NCI-H2171 (cell line): ENCODE data around the gene PRKX.
"Not testable (repeated sequence)": the region's sequence is repeated elsewhere in the genome, so short reads cannot be mapped to it uniquely, and the experiment has no call there.

Source experiments
- DNase-seq: peaks from one replicate; lab custom pipeline; 2025; lab: John Stamatoyannopoulos, UW

PRKX gene

GRCh38 chrX:3711331-3711917, 2.0 kb downstream of the PRKX start:
- DNase-seq, result no peak

DNA sequence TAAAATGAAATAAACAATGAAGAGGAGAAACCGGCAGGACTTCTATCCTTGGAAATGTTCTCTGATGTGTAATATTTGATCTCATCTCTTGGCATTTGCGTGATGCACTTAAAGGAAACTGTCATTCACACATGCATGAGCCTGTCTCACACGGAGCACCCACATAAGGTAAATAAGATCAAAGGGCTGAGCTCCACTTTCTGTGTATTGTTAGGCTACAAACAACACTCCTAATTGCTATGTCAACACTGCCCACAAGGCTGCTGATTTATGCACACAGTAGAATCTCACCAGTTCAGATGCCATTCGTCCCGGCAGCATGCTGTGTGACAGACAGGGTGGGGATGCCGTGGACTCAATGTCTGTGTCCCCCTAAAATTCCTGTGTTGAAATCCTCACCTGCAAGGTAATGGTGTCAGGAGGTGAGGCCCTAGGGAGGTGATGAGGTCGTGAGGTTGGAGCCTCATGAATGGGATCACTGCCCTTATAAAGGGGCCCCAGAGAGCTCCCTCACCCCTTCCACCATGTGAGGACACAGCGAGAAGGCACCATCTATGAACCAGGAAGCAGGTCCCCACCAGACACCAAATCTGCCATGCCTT, 5.7 kb downstream of the PRKX start:
- DNase-seq, result not testable (repeated sequence)

GRCh38 chrX:3706481-3706880, 7.0 kb downstream of the PRKX start:
- no peak for DNase-seq

DNA sequence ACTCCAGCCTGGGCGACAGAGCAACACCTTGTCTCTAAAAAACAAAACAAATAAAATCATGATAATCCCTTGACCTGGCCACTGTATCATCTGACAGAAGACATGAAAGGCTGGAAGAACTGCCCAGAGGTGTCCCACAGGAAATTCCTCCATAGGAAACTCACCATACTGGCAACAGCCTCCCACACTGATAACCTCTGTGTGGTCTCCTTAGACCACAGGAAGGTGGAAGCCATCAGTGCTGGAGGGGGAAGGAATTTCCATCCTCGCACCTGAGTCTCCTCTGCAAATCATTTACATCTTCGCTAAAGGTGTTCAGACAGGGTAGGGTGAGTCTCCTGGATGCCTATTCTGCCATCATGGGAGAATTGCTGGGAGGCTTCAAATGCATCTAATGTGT, 10.2 kb downstream of the PRKX start:
- DNase-seq, result not testable (repeated sequence)

- not testable (repeated sequence) for DNase-seq
Measured at GRCh38 chrX:3702095-3702494, 11.4 kb downstream of the PRKX start.

- DNase-seq, result not testable (repeated sequence)
Measured at GRCh38 chrX:3701445-3701928, 12.0 kb downstream of the PRKX start.

DNA sequence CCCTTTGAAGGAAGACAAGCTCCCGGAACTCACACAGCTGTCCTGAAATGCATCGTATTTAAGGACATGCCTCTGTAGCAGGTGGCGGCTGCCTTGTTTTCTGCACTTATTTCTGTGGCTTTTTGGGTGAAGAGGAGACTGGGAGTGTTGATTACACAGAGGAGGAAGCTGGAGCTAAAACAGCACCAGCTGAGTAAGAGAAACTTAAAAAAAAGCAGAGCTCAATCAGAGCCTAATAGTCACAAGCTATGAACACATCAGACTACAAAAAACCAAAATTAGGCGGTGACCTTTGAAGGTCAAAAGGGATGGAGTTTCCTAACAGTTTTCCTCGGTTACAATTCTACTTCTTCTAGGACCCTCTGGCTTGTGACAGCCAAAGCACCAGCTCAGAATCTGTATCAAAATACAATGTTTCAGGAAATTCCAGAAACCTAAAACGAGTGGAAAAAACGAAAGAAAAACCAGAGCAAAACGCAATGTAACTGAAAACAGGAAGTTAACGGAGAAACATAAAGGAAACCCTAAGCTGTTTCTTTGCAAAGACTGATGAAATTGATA, 13.5 kb downstream of the PRKX start:
- DNase-seq, result no peak

DNA sequence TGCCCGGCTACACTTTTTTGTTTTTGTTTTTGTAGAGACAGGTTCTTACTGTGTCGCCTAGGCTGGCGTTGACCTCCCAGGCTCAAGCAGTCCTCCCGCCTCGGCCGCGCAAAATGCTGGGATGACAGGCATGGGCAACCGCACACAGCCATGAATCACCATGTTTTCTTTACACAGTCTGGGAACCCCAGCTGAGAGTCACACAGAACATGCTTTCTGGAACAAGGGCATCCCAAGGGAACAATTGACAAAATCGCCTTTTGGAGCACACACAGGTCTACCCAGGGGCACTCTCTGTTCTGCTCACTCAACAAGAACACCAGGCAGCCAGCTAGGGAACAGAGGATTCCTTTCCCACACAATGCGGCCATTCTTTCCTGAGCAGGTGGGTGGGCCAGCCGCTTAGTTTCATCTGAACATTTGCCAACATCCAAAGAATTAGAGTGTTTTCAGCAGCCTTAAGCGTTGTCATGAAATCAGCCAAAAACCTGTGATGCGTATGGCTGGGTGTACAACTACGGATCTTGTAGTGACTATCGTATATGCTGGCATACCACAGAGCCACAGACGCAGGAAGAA, 15.7 kb downstream of the PRKX start:
- DNase-seq, result peak; percentile 30

- DNase-seq, result no peak
Measured at GRCh38 chrX:3697220-3697684, 16.2 kb downstream of the PRKX start.

- no peak for DNase-seq
Measured at GRCh38 chrX:3695536-3695935, 17.9 kb downstream of the PRKX start.

DNA sequence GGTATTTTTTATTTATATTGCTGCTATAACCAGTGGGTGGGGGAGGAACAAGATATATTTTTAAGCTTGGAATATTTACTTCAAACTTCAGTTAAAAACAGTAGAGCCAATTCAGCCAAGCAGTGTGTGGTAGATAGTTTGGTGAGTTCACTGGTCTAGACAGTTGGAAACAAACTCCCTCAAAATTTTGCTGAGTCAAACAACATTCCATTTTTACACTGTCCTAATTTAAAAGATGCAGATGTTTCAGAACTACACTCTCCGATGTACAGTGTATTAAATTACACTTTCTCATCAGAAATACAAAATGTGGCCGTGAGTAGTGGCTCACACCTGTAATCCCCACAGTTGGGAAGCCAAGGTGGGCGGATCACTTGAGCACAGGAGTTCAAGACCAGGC, 23.3 kb downstream of the PRKX start:
- DNase-seq, result no peak

DNA sequence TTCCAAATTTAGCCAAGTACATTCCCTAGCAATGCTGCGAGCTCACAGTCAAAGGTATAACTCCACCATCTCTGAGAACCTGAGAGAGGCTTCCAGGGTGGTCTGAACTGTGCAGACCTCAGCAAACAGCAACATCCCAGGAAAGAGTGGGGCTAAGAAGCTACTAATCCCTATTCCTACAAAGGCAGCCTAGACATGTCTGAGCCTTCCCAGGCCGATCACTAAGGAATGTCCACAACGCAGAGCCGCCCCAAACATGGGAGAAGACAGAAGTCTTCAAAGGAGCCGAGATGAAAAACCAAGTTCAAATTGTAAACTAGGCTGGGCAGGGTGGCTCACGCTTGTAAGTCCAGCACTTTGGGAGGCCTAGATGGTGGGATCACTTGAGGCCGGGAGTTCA, 30.2 kb downstream of the PRKX start:
- DNase-seq, result not testable (repeated sequence)

GRCh38 chrX:3680459-3680858, 33.0 kb downstream of the PRKX start:
- DNase-seq, result no peak

DNA sequence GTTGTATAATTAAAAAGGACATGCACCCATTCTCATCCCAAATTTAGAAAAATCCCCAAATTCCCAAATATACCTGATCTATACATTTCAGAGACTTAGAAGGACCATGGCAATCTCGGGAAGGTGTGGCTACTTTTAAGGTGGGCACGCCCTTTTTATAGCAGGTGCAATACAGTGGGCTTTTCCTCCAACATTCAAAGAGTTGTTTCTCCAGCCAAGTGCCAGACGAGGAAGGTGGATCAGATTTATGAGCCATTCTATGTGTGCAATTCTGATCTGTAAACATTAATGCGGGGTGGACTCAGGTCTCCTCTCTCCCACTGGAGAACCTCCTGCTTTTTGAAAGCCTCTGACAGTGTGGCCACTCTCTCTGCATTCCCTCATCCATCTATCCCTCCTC, 33.8 kb downstream of the PRKX start:
- no peak for DNase-seq

- no peak for DNase-seq
Measured at GRCh38 chrX:3678328-3678727, 35.1 kb downstream of the PRKX start.

DNA sequence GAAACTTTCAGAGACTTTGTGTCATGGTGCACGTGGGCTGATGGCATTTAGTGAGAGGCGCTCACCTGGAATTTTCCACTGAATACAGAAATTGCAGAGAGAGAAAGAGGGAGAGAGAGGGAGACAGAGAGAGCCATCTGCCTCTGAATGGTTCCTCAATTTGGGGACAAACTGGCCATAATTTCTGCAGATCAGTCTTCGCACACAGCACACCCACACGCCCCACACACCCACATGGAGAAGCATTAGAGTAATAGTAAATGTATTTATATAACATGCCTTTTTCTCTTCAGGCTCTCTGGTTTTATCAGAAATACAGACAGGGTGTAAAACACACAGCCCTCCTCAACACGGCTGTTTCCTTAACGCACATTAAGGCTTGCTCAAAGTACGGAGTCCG, 38.6 kb downstream of the PRKX start:
- DNase-seq, result no peak

GRCh38 chrX:3669841-3670475, 43.5 kb downstream of the PRKX start:
- no peak for DNase-seq

- no peak for DNase-seq
Measured at GRCh38 chrX:3666975-3667374, 46.5 kb downstream of the PRKX start.

DNA sequence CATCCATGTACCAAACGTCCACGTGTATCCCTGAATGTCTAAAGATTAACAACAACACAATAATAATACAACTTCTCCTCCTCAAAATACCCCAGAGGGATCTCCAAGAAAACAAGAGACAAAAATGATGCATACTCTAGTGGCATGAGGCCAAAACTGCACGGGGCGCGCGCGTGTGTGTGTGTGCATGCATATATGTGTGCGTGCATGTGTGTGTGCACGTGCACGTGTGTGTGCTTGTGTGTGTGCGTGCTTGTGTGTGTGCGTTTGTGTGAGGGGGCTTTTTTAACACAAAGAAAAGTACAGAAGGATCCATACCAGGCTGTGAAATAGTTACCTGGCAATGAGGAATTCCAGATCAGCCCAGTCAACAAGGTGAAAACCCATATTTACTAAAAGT, 48.5 kb downstream of the PRKX start:
- no peak for DNase-seq

- not testable (repeated sequence) for DNase-seq
Measured at GRCh38 chrX:3663576-3664250, 49.7 kb downstream of the PRKX start.

DNA sequence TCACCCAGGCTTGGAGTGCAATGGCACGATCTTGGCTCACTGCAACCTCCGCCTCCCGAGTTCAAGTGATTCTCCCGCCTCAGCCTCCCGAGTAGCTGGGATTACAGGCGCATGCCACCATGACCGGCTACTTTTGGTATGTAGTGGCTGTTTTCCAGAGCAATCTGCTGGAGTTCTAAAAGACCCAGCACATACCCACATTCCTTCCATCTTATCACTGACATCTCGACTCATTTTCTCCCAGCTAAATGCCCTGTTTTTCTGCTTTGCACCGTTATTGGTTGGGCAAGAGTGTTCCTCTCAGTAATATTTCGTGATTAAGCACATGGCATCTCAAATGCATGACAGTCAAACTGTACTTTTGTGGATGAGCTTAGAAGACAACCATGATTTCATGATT, 53.7 kb downstream of the PRKX start:
- no peak for DNase-seq

GRCh38 chrX:3655181-3655580, 58.3 kb downstream of the PRKX start:
- no peak for DNase-seq
